Measurements from ENCODE around the gene VEZT.

DNA sequence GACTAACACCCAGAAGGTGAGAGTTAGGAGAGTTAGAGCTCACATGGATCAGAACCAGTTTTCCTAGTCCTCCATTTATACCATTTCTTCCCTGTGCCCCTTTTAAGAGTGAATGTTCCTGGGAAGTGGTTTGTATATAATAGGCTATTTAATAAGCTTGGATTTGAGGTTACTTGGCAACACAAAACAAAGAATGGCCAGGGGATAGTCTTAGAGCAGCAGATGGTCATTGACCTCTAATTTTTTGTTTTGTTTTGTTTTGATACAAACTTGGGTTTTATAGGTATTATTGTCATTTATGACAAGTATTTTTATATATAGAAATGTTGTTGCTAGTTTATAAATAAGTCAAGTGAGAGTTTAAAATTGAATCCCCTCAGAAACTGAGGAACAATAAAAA is 35.8 kb downstream of the VEZT start:
- no peak for TF ChIP-seq POLR2AphosphoS5 (IDR thresholded peaks at IDR 0.05; ENCODE audit: low read depth, low read length)
- no peak for TF ChIP-seq POLR2A (IDR thresholded peaks at IDR 0.05; ENCODE audit: low read depth, low read length)

Measured in GM12892 (cell line).